HEK293T (cell line): ENCODE results near the gene ESRRG.

ENCODE experiments used
- CTCF ChIA-PET: fragments of 350-600 bp; formaldehyde crosslinking; extraction: SDS; loops from one replicate; lab custom pipeline; 2021; ENCODE audit warnings: antibody characterized with exemption, inconsistent platforms; lab: Yijun Ruan, JAX
- POLR2A ChIA-PET: fragments of 350-600 bp; formaldehyde crosslinking; extraction: SDS; loops from one replicate; lab custom pipeline; 2020; ENCODE audit warnings: antibody characterized with exemption, inconsistent platforms; lab: Yijun Ruan, JAX
- DNase-seq: peaks from one replicate; pipeline ENCODE4 v3.0.0; 2012; ENCODE audit warnings: mixed read lengths; ENCODE audit errors: extremely low spot score
- ARNT ChIP-seq: fragments of 450-650 bp; IDR thresholded peaks from 2 replicates; pipeline ENCODE4 v1.6.1; 2017; ENCODE audit warnings: mild to moderate bottlenecking
- BHLHE40 ChIP-seq: fragments of 450-650 bp; IDR thresholded peaks from 2 replicates; pipeline ENCODE4 v1.6.1; 2016; ENCODE audit warnings: mild to moderate bottlenecking, moderate library complexity, borderline replicate concordance
- CTBP1 ChIP-seq: fragments of 450-650 bp; IDR thresholded peaks from 2 replicates; pipeline ENCODE4 v1.6.1; 2016; ENCODE audit warnings: borderline replicate concordance
- ELF4 ChIP-seq: fragments of 450-650 bp; IDR thresholded peaks from 2 replicates; pipeline ENCODE4 v1.6.1; 2017; ENCODE audit warnings: antibody characterized with exemption
- FOXA1 ChIP-seq: fragments of 450-650 bp; IDR thresholded peaks from 2 replicates; pipeline ENCODE4 v1.6.1; 2016; ENCODE audit warnings: mild to moderate bottlenecking
- FOXK2 ChIP-seq: fragments of 450-650 bp; IDR thresholded peaks from 2 replicates; pipeline ENCODE4 v1.6.1; 2016; ENCODE audit warnings: mild to moderate bottlenecking
- FOXM1 ChIP-seq: fragments of 450-650 bp; IDR thresholded peaks from 2 replicates; pipeline ENCODE4 v1.6.1; 2017; ENCODE audit warnings: mild to moderate bottlenecking, borderline replicate concordance
- HDGF ChIP-seq: fragments of 450-650 bp; IDR thresholded peaks from 2 replicates; pipeline ENCODE4 v1.6.1; 2017; ENCODE audit warnings: antibody characterized with exemption, borderline replicate concordance
- L3MBTL2 ChIP-seq: fragments of 450-650 bp; conservative IDR thresholded peaks from 2 replicates; pipeline ENCODE4 v1.6.1; 2016; ENCODE audit warnings: mild to moderate bottlenecking
- LEF1 ChIP-seq: fragments of 450-650 bp; IDR thresholded peaks from 2 replicates; pipeline ENCODE4 v1.6.1; 2017; ENCODE audit warnings: mild to moderate bottlenecking, borderline replicate concordance
- NFRKB ChIP-seq: fragments of 450-650 bp; IDR thresholded peaks from 2 replicates; pipeline ENCODE4 v1.6.1; 2016; ENCODE audit warnings: mild to moderate bottlenecking, moderate library complexity
- PKNOX1 ChIP-seq: fragments of 450-650 bp; IDR thresholded peaks from 2 replicates; pipeline ENCODE4 v1.6.1; 2016
- SP1 ChIP-seq: fragments of 450-650 bp; IDR thresholded peaks from 2 replicates; pipeline ENCODE4 v1.6.1; 2017
- SUZ12 ChIP-seq: fragments of 450-650 bp; IDR thresholded peaks from 2 replicates; pipeline ENCODE4 v1.6.1; 2016; ENCODE audit warnings: mild to moderate bottlenecking
- TARDBP ChIP-seq: fragments of 450-650 bp; IDR thresholded peaks from 2 replicates; pipeline ENCODE4 v1.6.1; 2016
- ZNF384 ChIP-seq: fragments of 450-650 bp; IDR thresholded peaks from 2 replicates; pipeline ENCODE4 v1.6.1; 2016

Gene ESRRG

GRCh38 chr1:216453777-216454176, 269.5 kb downstream of the ESRRG start:
- CTCF ChIA-PET = no interaction called here
- no peak for DNase-seq
- POLR2A ChIA-PET = no interaction called here
- TF ChIP-seq TARDBP = no peak
- TF ChIP-seq ELF4 = no peak
- TF ChIP-seq ARNT = no peak
- no peak for TF ChIP-seq LEF1
- no peak for TF ChIP-seq SP1
- TF ChIP-seq SUZ12 = no peak
- no peak for TF ChIP-seq CTBP1
- TF ChIP-seq ZNF384 = no peak
- TF ChIP-seq FOXA1 = no peak
- TF ChIP-seq FOXK2 = no peak
- TF ChIP-seq FOXM1 = no peak
- TF ChIP-seq NFRKB = no peak
- TF ChIP-seq L3MBTL2 = no peak
- TF ChIP-seq PKNOX1 = no peak
- no peak for TF ChIP-seq HDGF
- TF ChIP-seq BHLHE40 = no peak
